ENCODE data around the gene PARD3B.

The PARD3B gene

DNA sequence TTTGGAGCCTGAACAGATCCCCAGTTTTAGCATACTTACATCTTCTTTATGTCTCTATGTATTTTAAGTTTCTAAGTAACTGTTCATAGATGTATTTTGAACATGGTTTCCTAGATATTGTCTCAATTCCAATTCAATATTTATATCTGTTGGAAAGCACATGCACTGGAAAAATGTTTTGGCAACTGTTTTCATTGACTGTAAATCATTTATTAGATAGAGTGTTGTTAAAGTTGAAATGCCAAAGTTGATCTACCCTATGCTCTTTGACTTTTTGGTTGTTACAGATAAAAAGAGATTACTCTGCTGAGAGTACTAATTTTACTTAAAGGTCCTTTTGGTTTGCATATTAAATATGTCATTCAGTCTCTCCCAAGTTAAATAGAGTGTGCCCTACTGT lies 792.0 kb downstream of the PARD3B start:
- no peak for DNase-seq (ENCODE audit: low spot score)

DNA sequence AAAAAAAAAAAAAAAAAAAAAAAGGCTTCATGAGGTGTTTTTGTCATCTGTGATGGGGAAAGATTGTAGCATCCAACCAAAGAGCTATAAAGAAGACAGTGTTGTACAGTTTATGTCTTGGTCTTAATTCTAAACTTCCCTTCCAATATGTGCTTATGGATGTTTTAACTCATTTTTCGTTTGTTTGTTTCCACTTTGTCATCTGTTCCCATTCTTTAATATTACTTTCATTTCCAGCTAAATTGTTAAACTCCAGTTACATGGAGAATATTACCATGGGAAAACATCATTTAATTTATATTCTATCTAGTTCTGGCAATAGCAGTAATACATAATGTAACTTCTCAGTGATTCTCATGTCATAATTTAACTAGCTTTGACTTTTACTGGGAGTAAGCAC lies 792.9 kb downstream of the PARD3B start:
- no peak for DNase-seq (ENCODE audit: low spot score)

DNA sequence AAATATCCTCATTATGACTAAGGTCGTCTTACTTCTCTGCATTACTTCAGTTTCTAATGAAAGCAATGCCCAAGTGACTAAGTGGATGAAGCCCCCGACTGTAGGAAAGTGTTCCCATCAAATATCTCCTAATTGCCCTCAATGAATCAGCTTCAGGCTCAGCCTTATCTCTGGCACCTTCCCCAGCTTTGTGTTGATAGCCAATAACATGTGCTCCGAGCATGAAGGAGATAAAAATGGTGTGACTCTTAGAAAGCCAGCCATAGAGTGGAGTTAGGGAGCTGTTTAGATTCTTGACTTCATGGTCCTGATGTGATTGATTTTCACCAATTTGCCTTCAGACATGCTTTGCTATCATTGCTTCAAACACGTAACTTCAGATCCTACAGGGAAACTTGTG lies 797.8 kb downstream of the PARD3B start:
- DNase-seq (ENCODE audit: low spot score), result no peak

DNA sequence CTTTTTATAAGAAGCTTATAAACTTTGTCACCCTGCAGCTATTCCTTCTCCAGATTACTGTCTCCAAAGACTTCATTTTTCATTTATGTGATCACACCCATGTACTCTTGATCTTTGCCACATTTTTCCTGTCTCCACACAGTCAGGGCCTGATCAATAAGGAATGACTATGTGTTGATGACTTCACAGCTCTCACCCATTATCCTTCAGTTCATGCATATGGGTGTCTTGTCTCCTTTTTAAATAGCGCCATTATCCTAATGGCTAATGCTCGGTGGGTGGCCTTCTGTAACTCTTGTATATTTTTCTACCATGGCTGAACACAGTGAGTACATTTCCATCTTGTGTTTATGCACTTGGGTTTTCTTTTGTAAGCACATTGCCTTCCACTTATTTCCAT lies 801.4 kb downstream of the PARD3B start:
- no peak for DNase-seq (ENCODE audit: low spot score)

DNA sequence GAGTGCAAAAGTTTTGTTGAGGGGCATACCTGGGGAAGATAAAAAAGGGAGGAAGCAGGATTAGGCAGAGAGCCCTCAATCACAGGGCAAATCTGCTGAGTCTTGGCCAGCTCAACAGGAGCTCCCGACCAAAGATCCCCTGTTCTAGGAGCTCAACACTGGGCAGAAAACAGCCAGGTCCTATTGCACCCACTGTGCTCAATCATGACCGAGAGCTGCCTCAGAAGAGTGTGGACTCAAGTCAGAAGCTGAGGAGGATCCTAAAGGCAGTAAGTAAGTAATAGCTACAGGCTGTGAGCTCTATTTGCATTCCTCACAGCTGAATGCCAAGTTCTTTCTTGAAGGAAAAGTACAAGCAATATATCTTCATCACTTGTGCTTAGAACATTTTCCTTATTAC lies 802.6 kb downstream of the PARD3B start:
- DNase-seq (ENCODE audit: low spot score), result no peak

DNA sequence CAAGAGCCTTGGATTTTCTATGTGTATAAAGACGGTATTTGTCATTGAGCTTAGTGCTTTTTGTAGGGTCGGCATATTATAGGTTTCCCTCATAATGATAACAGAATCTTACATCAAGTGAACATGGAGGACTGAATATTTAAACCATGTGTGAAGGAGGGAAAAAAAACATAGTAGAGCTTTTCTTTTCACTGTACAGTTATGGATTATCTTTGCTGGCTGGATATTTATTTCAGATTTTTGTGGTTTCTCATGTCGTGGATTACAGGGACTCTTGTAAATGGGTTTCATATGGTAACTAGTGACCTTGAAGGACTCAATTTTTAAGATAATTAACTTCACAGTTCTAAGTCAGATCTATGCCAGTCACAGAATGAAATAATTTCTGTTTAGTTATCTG lies 806.8 kb downstream of the PARD3B start:
- no peak for DNase-seq (ENCODE audit: low spot score)

DNA sequence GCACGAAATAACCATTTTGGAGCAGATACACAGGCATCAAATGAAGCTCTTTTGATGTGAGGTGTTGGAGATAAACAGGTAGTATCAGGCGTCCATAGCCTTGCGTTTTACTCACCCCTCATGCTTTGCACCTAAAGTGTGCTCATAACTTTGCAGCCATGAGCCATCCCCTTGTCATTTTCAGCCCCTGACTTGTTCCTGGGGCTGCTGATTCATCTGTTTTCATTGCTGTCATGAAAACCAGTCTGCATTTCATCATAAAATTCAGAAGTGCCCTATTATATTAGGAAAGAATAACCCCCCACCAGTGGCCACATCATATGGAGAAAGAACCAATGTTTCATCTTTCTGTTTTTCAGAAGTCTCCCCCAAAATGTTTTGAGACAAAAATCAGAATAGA lies 807.3 kb downstream of the PARD3B start:
- DNase-seq (ENCODE audit: low spot score), result no peak

DNA sequence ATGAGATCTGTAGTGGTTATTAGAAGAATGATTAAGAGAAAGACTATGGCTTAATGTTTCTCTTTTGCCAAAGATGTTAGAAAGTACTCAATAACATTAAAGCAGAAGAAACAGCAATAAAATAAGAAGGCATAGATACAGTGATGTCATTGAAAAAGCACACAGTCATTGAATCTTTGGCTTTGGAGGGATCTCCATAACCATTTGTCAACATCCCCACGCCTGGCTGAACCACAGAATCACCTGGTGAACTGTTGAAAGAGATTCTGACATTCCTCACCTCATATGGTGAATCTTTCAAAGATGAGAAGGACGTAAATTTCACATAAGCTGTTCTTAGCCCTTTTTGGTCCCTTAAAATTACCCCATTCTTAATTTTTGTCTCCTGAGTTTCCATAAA lies 812.5 kb downstream of the PARD3B start:
- DNase-seq (ENCODE audit: low spot score), result no peak

DNA sequence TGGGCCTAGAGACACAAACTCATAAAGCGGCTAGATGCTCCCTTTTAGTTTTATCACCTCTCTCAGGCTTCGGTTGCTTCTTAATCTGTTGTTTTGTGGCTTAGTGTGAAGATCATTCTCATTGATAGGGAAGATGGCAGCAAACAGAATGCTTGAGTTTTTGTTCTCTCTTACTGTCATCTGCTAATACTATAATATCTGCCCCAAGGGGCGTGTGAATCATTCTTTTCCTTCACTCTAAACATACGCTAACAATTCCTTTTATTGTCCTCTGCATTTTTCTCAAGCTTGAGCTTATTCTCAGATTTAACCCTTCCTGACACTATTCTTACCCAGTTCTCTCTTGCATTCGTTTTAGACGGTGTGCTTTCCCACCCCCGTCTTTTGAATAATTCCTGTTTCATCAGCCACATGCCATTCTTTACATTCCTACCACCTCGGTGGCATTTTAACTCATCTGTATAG lies 813.1 kb downstream of the PARD3B start:
- DNase-seq (ENCODE audit: low spot score), result no peak

DNA sequence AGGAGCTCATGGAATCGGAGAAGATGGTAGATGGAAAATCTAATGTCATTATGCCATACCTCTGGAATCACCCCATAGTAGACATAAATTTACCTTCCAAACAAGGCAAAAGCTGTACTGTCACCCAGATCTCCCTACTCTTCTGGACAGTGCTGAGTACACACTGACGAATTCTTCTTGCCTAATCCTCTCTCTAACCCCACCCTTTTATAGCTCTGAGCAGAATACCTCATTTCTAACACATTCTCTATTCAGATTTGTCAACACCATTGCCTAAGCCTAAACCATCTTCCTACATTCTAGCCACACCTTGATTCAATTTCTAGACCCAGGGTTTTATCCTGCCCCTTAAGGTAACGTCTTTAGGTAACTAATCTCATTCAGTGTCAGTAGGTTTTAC lies 816.0 kb downstream of the PARD3B start:
- no peak for DNase-seq (ENCODE audit: low spot score)

DNA sequence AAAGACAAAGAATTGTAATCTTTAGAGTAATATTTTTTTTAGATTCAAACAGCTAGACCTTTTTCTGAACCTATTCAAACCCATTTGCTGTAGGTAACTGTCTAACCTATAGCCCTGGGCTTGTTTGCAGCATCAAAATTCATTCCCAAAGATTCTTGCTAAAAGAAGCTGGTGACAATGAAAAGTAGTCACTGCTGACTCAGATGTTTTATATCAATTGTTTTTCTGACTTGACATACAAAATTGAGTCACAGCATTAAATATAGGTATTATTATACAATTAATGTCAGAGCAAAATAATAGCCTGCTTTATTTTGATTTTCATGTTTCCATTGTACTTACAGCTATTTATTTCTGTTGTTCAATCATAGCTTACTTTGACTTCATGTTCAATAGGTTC lies 816.7 kb downstream of the PARD3B start:
- DNase-seq (ENCODE audit: low spot score), result no peak

DNA sequence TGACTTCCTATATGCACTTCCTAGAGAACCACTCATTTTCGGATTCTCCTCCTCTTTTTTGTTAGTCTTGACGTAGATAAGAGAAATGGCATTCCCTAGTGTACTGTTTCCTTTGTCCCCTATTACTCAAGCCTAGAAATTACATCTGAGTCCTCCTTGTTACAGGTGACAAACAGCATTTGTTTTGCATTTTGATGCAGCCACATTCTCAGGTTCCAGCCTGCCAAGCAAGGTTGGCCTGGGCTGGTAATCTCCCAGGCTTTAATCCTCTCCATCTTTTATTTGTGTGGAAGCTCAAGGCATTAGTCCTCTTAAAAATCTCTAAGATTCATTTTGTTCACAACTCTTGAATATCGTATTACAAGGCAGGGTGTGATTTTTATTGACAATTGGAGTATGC lies 819.0 kb downstream of the PARD3B start:
- DNase-seq (ENCODE audit: low spot score), result no peak

DNA sequence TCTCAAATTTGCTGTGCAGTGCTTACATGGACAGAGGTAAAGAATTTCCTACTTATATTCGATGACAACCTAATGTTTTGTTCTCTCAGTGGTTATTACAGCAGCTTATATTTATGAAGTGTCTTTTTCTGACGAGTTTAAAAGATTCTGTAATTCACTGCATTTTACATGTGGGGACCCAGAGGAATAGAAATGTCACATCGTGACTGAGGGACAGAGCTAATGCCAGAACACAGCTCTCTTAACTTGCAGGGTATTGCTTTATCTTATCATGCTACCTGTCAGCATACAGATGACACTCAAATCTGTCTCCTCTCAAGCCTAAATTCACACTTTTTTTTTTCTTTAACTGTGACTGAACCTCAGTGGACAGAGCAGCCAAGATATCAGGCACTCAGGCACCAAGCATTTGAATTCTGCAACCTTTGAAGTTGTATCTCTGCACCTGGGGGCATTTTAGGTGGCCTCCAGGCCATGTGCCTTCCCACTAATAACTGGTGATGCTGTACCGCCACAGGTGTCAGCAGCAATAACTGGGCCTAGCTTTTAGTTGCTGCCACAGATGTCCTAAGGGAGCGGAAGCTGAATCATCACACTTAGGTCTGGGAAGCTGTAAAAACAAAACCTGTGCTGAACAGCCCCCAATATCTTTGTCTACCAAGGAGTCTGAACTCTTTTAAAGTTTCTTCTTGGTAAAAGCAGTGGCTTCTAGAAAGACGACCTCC lies 821.2 kb downstream of the PARD3B start:
- DNase-seq (ENCODE audit: low spot score), result no peak

DNA sequence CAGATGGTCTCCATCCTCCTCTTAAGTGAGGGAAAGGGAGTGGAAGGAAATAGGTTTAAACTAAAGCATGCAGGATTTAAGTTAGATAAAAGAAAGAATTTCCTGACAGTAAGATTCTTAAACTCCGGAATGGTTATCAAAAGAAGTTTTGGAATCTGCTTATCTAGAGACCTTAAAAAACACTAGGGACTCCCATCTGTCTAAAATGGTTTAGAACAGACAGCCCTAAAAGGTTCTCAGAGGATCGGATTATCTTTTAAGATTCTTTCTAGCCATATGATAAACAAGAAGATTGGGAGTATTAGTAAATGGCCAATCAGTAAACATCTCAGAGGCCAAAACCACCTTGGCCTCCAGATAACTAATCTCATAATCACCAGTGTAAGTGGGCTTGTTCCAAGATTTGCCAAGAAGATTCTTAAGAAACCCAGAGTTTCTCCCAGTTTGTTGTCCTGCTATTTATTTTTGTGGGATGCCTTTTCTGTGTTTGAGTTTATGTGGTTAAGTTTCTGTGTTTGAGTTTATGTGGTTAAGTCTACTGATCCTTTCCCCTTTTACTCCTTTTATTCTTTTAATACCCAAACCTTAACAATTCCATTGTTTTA lies 822.2 kb downstream of the PARD3B start:
- DNase-seq (ENCODE audit: low spot score), result no peak

DNA sequence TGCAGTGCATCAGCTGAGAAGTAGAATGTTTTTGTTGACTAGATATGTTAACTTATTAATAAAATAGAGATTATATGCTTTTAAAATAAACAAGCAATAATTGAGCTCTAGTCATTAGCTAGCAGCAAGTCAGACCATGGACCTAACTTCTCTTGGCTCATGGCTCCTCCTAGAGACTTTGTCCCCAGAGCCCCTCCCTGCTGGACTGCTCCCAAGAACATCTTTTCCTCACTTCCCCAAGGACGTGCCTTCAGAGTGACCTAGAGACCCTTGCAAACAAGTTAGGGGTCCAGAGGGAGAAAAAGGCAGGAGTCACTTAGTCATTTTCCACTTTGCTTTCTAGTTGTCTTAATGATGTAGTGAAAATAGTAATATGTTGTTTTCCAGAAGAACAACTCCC lies 824.5 kb downstream of the PARD3B start:
- DNase-seq (ENCODE audit: low spot score), result no peak

DNA sequence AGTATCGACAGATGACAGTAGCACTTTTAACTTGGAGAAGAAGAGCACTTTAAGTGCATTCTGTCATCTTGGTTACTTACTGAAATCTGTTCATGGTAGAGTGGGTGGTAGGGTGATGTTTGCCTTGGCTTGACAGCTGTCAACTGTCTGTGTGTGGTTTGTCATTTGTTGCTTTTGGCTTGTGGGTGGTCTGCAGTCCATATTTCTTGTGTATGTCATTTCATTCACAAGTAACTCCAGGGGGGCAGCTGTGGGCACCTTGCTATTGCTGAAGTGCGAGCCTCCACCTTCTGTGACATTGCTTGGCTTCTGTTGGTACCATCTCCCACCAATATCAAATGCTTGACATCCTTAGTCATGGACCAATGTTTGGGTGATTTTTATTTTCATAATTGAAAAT lies 825.5 kb downstream of the PARD3B start:
- DNase-seq (ENCODE audit: low spot score), result no peak

DNA sequence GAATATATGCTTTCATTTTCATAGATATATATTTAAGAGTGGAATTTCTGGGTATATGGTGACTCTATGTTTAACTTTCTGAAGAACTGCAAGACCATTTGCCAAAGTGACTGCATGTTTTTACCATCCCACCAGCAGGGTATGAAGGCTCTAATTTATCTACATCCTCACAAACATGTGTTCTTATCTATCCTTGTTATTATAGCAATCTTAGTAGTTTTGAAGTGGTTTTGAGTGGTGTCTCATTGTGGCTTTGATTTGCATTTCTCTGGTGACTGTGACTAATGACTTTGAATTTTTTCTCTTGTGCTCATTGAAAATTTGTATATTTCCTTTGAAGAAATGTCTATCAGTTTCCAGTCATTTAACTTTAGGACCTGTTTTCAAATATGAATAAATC lies 826.9 kb downstream of the PARD3B start:
- DNase-seq (ENCODE audit: low spot score), result no peak

DNA sequence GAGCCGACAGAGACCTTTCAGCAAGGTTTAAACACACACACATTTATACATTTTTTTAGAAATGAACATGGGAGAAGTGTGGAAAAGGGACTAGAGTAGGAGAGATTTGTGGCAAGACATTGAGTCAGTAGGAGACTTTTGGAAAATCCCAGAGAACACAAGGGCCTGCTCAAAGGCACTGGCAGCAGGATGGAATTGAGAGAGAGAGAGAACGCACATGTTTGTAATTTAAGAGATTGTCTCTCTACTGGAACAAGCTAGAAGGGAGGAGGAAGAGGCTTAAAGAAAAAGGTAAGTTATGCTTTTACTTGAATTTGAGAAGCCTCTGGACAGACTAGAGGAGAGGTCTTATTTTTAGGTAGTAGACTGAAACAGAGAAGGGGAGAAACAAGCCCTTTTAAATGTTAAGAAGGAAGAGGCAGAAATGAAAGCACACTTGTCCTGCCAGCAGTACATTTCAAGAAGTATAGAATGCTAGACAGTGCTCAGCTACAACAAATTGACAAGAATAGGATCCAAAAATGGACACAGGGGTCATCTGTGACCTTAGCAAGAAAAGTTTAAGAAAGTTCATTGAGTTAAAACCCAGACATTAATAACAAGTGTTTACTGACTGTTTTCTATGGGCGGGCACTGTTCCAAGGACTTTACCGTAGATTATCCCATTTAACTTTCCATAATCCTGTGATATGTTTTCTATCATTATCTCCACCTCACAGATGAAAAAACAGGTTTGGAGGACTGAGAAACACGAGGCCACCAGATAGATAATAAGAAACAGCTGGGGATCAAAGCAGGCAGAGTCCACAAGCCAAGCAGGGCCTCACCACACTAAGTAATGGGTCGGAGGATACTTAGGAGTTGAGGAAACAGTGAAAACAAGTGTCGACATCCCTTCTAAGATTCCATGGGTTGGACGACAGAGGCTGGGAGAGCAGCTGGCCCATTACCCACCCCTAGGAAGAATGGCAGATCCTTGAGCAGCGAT lies 830.5 kb downstream of the PARD3B start:
- no peak for DNase-seq (ENCODE audit: low spot score)

DNA sequence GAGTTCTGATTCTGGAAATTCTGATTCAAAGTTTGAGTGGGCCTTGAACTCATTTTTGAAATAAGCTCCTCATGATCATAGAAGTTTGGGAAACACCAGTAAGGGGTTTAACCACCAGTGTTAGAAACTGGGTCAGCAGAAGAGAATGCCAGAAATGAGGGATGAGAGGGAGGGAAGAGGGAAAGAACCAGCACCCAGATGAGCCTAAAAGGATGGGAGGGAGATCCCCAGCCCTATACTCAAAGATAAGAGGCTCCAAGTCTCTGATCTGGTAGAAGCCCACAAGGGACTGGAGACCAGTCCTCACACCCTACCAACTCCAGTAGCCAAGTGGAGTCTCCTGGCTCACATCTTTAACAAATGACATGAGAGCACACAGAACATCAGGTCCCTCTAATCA lies 832.0 kb downstream of the PARD3B start:
- DNase-seq (ENCODE audit: low spot score), result no peak

DNA sequence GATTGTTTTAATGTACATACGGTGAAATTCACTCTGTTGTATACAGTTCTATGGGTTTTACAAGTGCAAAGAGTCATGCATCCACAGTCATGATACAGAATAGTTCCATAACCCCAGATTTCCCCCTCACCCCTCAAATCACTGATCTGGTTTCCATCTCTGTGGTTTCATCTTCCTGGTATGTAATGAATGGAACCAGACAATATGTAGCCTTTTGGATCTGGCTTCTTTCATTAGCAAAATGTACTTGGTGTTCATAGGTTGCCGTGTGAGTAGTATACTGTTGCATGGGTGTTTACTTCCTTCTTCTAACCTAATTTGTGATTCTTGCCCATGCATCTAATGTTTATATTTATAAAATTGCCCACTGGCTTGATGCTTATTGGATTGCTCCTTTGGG lies 838.3 kb downstream of the PARD3B start:
- DNase-seq (ENCODE audit: low spot score), result no peak

DNA sequence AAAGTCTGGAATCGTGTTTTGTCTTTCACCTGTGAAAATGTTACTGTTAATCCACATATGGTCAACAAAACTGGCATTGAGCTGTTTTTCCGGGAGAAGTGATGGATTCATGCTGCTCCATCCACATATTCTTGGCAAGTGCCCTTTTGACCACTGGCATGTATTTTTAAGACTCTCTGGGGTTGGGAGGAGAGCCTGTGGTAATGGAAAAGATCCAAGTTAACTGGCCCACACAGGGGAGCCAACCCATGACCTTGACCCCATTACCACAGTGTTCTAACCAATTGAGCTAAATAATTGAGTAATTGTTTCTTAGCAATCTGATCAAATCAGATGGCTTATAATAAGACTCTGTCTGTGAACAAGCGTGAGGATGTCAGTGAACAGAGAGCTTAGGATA lies 840.8 kb downstream of the PARD3B start:
- DNase-seq (ENCODE audit: low spot score), result no peak

DNA sequence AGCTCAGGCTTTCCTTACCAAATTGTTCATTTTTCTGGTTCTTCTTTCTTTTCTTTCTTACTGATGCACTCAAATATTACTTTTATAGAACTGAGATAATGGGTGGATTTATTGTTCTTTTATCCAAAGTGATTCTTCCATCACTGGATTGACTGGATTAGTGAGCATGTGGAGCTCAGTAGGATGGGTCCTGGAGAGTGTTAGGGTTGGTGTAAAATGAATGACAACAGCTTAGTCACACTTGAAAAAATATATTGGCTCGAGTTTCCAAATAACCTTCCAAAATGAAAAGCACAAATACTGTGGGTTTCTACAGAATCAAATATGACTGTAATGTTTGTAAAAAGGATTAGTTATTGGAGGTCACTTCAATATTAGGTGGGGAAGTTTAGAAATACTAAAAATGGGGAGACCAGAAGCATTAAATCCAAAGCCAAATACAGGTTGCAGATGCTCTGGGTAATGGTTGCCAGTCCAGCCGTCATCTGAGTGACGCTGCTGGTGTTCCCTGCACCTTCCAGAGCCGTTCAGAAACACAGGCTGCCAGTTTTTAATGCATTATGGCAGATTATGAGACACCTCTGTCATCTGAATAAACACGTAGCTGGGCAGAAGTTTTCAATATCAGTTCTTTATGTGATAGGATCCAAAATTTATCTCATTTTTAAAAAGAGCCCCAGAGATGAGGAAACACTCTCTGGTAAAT lies 842.2 kb downstream of the PARD3B start:
- no peak for DNase-seq (ENCODE audit: low spot score)
